OCI-LY1 (cell line): ENCODE data around the gene ZDHHC14.

ENCODE experiments used
- H2AFZ ChIP-seq: fragments of 200-600 bp; sonication (generic), shearing (Covaris generic); 2 replicates; pipeline ENCODE4 v1.6.0; 2014; ENCODE audit warnings: antibody characterized with exemption, mild to moderate bottlenecking, low read length
- H3F3A ChIP-seq: fragments of 200-600 bp; sonication (generic), shearing (Covaris generic); 2 replicates; pipeline ENCODE4 v1.6.0; 2014; ENCODE audit warnings: mild to moderate bottlenecking, antibody characterized with exemption, low read length, moderate library complexity; ENCODE audit not compliant: insufficient read depth
- H3K27ac ChIP-seq: fragments of 200-600 bp; sonication (generic); 2 replicates; pipeline ENCODE4 v1.5.1; 2014; ENCODE audit warnings: low read length, mixed run types, mild to moderate bottlenecking, low read depth; ENCODE audit not compliant: poor library complexity, severe bottlenecking
- H3K27me3 ChIP-seq: fragments of 200-600 bp; sonication (generic); 2 replicates; pipeline ENCODE4 v1.6.0; 2014; ENCODE audit warnings: antibody characterized with exemption, mild to moderate bottlenecking, low read length, moderate library complexity; ENCODE audit not compliant: insufficient read depth
- H3K36me3 ChIP-seq: fragments of 200-600 bp; sonication (generic); 2 replicates; pipeline ENCODE4 v1.6.1; 2014; ENCODE audit warnings: mild to moderate bottlenecking, antibody characterized with exemption, low read length, moderate library complexity, mixed read lengths; ENCODE audit not compliant: insufficient read depth
- H3K4me1 ChIP-seq: fragments of 200-600 bp; sonication (generic); 2 replicates; pipeline ENCODE4 v1.5.1; 2014; ENCODE audit warnings: mild to moderate bottlenecking, low read length, moderate library complexity; ENCODE audit not compliant: insufficient read depth, severe bottlenecking
- H3K4me2 ChIP-seq: fragments of 200-600 bp; sonication (generic), shearing (Covaris generic); 2 replicates; pipeline ENCODE4 v1.6.1; 2014; ENCODE audit warnings: low read length
- H3K4me3 ChIP-seq: fragments of 200-600 bp; sonication (generic); 2 replicates; pipeline ENCODE4 v1.5.1; 2014; ENCODE audit warnings: low read length, low read depth, mild to moderate bottlenecking, mixed read lengths; ENCODE audit not compliant: poor library complexity, severe bottlenecking
- H3K79me2 ChIP-seq: fragments of 200-600 bp; shearing (Covaris generic); 2 replicates; pipeline ENCODE4 v1.6.1; 2016; ENCODE audit warnings: mixed run types, low read length, mixed read lengths; ENCODE audit not compliant: insufficient read depth
- H3K9ac ChIP-seq: fragments of 200-600 bp; sonication (generic), shearing (Covaris generic); 2 replicates; pipeline ENCODE4 v1.6.1; 2014; ENCODE audit warnings: mild to moderate bottlenecking, low read length, mixed read lengths
- H3K9me2 ChIP-seq: fragments of 200-600 bp; sonication (generic), shearing (Covaris generic); 2 replicates; pipeline ENCODE4 v1.6.1; 2014; ENCODE audit warnings: low read depth, mild to moderate bottlenecking, low read length, mixed read lengths
- H3K9me3 ChIP-seq: fragments of 200-600 bp; shearing (Covaris generic); 2 replicates; pipeline ENCODE4 v1.6.1; 2014; ENCODE audit warnings: low read length, mixed read lengths
- H4K20me1 ChIP-seq: fragments of 200-600 bp; sonication (generic), shearing (Covaris generic); 2 replicates; pipeline ENCODE4 v1.6.0; 2016; ENCODE audit warnings: mild to moderate bottlenecking, low read length; ENCODE audit not compliant: insufficient read depth
- CTCF ChIP-seq: fragments of 200-600 bp; sonication (generic), shearing (Covaris generic); IDR thresholded peaks from 2 replicates; pipeline ENCODE4 v1.5.1; 2017; ENCODE audit warnings: mild to moderate bottlenecking, antibody characterized with exemption, low read length, moderate library complexity, mixed read lengths
- EZH2 ChIP-seq: fragments of 200-600 bp; sonication (generic), shearing (Covaris generic); IDR thresholded peaks from 2 replicates; pipeline ENCODE4 v1.8.0; 2017; ENCODE audit warnings: borderline replicate concordance, mixed run types, mild to moderate bottlenecking, antibody characterized with exemption, low read length, moderate library complexity, mixed read lengths

ZDHHC14 gene

GRCh38 chr6:157445277-157446009 lies 64.5 kb downstream of the ZDHHC14 start:
- Histone ChIP-seq H3K79me2 (no peaks in the 10 kb centered on the region), H3K27me3 (no peaks in the 10 kb centered on the region), H3K27ac (no peak overlapping the region), H3K4me2 (no peak overlapping the region), H3K9me2 (no peaks in the 10 kb centered on the region), H4K20me1 (no peaks in the 10 kb centered on the region), H3K9ac (no peak overlapping the region), H3K9me3 (no peaks in the 10 kb centered on the region), H2AFZ (no peak overlapping the region), H3K4me3 (no peak overlapping the region), H3F3A (no peaks in the 10 kb centered on the region), H3K4me1 (no peaks in the 10 kb centered on the region), H3K36me3 (no peaks in the 10 kb centered on the region)
- TF ChIP-seq CTCF (no peak), EZH2 (no peak)

- H3K36me3 ChIP-seq = no peaks in the 10 kb centered on the region
- no peak overlapping the region for H3K27ac ChIP-seq
- no peaks in the 10 kb centered on the region for H3K9me3 ChIP-seq
- no peaks in the 10 kb centered on the region for H3K27me3 ChIP-seq
- H3K4me3 ChIP-seq = no peak overlapping the region
- H3K79me2 ChIP-seq = no peaks in the 10 kb centered on the region
- H3K4me2 ChIP-seq = no peak overlapping the region
- H3K9me2 ChIP-seq = no peaks in the 10 kb centered on the region
- H2AFZ ChIP-seq = no peak overlapping the region
- no peaks in the 10 kb centered on the region for H4K20me1 ChIP-seq
- no peaks in the 10 kb centered on the region for H3F3A ChIP-seq
- TF ChIP-seq CTCF = no peak
- no peaks in the 10 kb centered on the region for H3K4me1 ChIP-seq
- no peak overlapping the region for H3K9ac ChIP-seq
These were observed 66.7 kb downstream of the ZDHHC14 start for GRCh38 chr6:157447735-157448134.

GRCh38 chr6:157449610-157450009 lies 68.6 kb downstream of the ZDHHC14 start:
- Histone ChIP-seq H3K9ac (no peak overlapping the region), H3K36me3 (no peaks in the 10 kb centered on the region), H3K9me3 (no peaks in the 10 kb centered on the region), H2AFZ (no peak overlapping the region), H3K27ac (no peak overlapping the region), H3F3A (no peaks in the 10 kb centered on the region), H3K4me2 (no peak overlapping the region), H3K4me3 (no peak overlapping the region), H3K79me2 (no peaks in the 10 kb centered on the region), H4K20me1 (no peaks in the 10 kb centered on the region), H3K4me1 (no peaks in the 10 kb centered on the region), H3K9me2 (no peaks in the 10 kb centered on the region), H3K27me3 (no peaks in the 10 kb centered on the region)
- TF ChIP-seq CTCF = no peak
- no peak for TF ChIP-seq EZH2
